HG02759 (cell line): ENCODE measurements around the gene VTA1.
"Not testable (repeated sequence)": the region's sequence is repeated elsewhere in the genome, so short reads cannot be mapped to it uniquely, and the experiment has no call there.

Experiments used
- ATAC-seq: cut with Tn5 transposase; IDR thresholded peaks from one replicate; pipeline ENCODE4 v1.9.1; 2021; ENCODE audit warnings: mild to moderate bottlenecking, moderate library complexity; ENCODE audit not compliant: unreplicated experiment

VTA1 gene

GRCh38 chr6:142223938-142224337 is 76.9 kb downstream of the VTA1 start:
- no peak for ATAC-seq

DNA sequence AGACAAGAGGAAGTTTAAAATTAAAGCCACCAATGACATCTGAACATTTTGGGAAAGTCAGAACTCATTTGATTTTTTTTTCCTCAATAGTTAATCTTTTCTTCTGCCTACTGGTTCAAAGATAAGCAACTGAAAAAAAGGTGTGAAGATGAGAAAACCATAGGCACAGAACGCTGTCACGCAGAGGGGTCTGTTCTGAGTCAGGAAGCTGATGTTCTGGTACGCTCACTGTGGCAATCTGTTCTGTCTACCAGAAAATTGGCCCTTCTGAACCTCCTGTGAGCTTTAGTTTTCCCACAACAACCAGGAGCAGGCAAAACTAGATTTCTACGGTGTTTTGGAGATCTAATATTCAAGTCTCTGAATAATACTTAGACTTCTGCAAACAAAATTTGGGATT is 78.1 kb downstream of the VTA1 start:
- no peak for ATAC-seq

GRCh38 chr6:142225552-142225951 is 78.5 kb downstream of the VTA1 start:
- ATAC-seq = no peak

GRCh38 chr6:142226731-142227130 is 79.7 kb downstream of the VTA1 start:
- no peak for ATAC-seq

DNA sequence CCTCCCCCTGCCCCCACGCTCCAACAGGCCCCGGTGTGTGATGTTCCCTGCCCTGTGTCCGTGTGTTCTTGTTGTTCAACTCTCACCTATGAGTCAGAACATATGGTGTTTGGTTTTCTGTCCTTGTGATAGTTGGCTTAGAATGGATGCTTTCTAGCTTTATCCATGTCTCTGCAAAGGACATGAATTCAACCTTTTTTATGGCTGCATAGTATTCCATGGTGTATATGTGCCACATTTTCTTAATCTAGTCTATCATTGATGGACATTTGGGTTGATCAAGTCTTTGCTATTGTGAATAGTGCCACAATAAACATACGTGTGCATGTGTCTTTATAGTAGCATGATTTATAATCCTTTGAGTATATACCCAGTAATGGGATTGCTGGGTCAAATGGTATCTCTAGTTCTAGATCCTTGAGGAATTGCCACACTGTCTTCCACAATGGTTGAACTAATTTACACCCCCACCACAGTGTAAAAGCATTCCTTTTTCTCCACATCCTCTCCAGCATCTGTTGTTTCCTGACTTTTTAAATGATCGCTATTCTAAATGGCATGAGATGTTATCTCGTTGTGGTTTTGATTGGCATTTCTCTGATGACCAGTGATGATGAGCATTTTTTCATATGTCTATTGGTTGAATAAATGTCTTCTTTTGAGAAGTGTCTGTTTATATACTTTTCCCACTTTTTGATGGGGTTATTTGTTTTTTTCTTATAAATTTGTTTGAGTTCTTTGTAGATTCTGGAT is 82.6 kb downstream of the VTA1 start:
- ATAC-seq = not testable (repeated sequence)

- ATAC-seq = peak; percentile 73
Observed at GRCh38 chr6:142232206-142233044, 85.4 kb downstream of the VTA1 start.

- ATAC-seq = no peak
Observed at GRCh38 chr6:142233945-142234682, 87.1 kb downstream of the VTA1 start.

DNA sequence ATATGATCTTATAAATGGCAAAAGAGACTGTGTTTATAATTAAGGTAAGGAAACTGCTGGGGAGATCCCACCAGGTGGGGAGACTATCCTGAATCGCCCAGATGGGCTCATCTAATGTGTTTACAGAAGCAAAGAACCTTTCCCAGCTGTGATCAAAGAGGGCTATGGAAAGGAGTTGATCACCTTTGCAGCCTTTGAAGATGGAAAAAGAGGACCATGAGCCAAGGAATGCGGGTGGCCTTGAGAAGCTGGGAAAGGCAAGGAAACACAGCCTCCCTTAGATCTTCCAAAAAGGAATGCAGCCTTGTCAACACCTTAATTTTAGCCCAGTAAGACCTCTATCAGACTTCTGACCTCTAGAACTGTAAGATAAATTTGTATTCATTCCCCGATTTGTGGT is 88.2 kb downstream of the VTA1 start:
- ATAC-seq = no peak

DNA sequence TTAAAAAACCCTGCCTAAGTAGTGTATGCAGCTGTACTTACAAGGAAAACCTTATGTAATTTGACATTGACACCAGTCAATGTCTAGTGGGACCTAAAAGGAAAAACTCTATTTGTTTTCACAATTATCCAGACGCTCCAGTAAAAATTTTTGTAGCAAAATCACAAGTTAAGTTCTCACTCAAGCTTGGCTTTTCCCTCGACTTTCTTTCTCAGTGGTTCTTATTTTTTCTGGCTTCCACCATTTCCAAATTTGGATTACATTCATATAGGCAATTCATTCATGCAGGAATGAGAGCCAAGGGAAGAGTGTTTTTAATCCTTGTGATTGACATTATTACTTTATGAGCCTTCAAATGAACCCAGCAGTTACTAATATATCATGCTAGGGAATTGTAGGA is 88.7 kb downstream of the VTA1 start:
- ATAC-seq = no peak

DNA sequence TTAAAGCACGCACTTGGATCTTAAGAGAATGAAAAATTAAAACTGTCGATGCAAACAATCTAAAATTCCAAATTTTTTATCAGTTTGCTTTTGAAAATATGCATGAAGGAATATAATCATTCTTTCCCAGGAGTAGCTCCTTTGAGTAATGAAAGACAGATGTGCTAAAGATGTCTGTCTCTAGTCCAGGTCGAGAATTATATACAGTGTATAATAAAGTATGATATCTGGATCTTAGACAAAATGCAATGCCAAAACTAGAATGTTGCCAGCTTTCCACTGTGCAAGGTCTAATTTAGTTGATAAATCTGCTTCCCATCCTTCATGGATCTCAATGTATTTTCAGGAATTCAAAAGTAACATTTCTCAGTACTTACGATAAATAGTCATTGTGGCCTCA is 89.6 kb downstream of the VTA1 start:
- no peak for ATAC-seq

DNA sequence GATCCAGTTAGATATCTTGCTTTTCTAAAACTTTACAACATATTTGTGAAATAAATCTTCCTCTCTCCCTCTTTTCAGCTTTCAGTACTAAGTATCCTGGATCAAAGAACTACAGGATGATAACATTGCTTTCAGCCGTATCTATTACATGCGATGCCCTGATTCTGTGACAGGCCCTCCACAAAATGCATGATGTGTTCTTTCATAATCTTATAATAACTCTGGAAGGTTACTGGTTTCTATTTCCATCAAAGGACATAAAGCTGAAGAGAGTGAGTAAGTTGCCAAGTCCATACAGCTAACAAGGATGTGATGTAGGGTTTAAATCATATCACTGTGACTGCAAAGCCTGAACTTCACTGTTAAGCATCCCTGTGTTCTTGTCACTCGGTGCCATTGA is 91.8 kb downstream of the VTA1 start:
- ATAC-seq = no peak

GRCh38 chr6:142240179-142240578 is 93.1 kb downstream of the VTA1 start:
- no peak for ATAC-seq

- no peak for ATAC-seq
Observed at GRCh38 chr6:142241061-142241460, 94.0 kb downstream of the VTA1 start.

- no peak for ATAC-seq
Observed at GRCh38 chr6:142242269-142242668, 95.2 kb downstream of the VTA1 start.

GRCh38 chr6:142246960-142247359 is 99.9 kb downstream of the VTA1 start:
- peak; percentile 85 for ATAC-seq

- no peak for ATAC-seq
Observed at GRCh38 chr6:142249266-142249665, 102.2 kb downstream of the VTA1 start.

- no peak for ATAC-seq
Observed at GRCh38 chr6:142251930-142252445, 104.9 kb downstream of the VTA1 start.

GRCh38 chr6:142254513-142254912 is 107.5 kb downstream of the VTA1 start:
- no peak for ATAC-seq

GRCh38 chr6:142255785-142256184 is 108.7 kb downstream of the VTA1 start:
- ATAC-seq = no peak

DNA sequence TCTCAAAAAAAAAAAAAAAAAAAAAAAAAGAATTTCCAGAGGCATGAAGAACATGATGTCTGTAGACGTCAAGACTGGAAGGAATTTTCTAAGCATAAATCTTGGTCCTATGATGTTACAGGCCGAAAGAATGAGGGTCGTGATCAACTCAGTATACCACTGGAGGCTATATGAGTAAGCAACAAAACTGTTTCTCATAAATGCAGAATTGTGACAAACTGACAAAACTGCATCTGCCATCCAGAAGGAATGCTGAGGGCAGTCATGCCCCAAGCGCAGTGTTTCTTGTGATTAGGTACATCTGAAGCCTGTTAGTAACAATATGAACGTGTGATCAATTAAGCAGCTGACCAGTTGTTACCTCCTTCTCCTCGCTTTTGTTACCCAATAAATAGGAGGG is 111.2 kb downstream of the VTA1 start:
- no peak for ATAC-seq

GRCh38 chr6:142258757-142259156 is 111.7 kb downstream of the VTA1 start:
- ATAC-seq = no peak
